NCI-H446 treated with DMSO at 0.1 percent for 48 hours (cell line): ENCODE data around the gene SLC2A3.
"Not testable (repeated sequence)": the region's sequence is repeated elsewhere in the genome, so short reads cannot be mapped to it uniquely, and the experiment has no call there.

Experiments
- DNase-seq: peaks from one replicate; lab custom pipeline; 2025; lab: John Stamatoyannopoulos, UW

The SLC2A3 gene

GRCh38 chr12:7935590-7936581 is at the start of gene SLC2A3:
Gene SLC2A3, minus strand, starts transcription at chr12:7936187. Its CDS starts 153 bp downstream, at chr12:7936034.
- DNase-seq, result no peak

DNA sequence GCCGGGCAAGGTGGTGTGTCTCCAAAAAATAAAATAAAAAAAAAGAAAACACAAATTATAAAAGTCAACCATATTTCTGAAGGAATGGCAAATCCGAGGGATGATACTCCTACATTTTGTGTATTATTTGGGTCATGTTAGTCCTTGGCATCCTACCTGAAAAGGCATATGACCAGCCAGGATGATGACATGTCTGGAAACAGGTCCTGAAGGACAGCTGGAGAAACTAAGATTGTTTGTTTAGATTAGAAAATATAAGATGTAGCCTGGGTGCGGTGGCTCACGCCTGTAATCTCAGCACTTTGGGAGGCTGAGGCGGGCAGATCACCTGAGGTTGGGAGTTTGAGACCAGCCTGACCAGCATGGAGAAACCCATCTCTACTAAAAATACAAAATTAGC is 48.9 kb upstream of the SLC2A3 start:
- DNase-seq, result no peak

DNA sequence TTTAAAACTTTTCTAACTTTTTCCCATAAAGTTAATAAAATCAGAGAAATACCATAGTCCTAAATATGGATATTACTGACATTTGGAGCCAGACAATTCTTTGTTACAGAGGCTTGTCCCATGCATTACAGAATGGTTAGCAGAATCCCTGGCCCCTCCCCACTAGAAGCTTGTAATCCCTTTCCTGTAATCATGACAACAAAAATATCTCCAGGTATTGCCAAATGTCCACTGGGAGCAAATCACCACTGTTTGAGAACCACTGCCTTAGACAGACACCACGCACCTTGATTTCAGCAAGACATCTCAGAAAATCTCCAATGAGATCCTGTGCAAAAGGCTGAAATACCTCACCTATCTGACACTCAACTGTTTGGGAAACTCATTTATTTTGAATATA is 47.5 kb upstream of the SLC2A3 start:
- DNase-seq, result not testable (repeated sequence)

- DNase-seq, result not testable (repeated sequence)
These were observed 47.0 kb upstream of the SLC2A3 start for GRCh38 chr12:7983019-7983418.

DNA sequence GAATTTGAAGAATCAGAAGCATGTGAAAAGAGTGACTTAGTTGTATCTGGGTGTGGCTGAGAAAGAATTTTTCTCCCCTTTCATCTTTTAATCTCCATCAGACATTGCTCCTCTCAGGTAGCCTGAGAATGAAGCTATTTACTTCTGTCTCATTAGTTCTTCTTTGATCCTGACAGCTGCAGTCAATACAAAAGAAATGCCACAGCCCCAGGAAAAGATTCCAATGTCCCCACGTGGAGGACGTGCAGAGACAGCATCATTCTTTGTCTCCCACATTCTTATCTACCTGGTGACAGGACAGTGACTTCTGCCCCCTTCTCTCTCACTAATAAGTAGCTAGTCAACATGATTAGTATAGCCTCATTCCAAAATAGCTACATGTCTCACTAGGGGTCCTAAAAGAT is 46.3 kb upstream of the SLC2A3 start:
- not testable (repeated sequence) for DNase-seq

GRCh38 chr12:7981446-7981845 is 45.5 kb upstream of the SLC2A3 start:
- no peak for DNase-seq

DNA sequence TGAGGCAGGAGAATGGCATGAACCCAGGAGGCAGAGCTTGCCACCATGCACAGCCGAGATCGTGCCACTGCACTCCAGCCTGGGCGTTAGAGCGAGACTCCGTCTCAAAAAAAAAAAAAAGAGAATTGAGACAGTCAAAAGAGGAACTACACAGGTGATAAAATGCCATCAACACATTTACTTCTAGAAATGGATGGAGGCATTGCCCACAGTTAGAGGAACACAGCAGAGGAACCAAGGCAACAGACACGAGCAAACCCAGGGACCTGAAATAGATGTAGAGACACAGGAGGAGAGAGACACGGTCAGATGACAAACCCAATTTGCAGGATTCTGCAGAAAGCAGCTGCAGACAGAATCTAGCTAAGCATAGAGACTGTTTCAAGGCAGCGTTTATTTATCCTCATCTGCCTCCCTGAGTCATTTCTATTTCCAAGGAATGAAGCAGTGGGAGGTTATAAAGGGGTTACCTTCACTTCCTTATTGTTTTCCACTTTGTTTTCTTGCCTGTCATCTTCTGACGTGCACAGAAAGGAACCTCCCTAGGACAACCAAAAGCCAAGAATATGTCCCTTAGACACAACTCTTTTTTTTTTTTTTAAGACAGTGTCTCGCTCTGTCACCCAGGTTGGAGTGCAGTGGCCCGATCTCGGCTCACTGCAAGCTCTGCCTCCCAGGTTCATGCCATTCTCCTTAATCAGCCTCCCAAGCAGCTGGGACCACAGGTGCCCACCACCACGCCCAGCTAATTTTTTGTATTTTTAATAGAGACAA is 41.6 kb upstream of the SLC2A3 start:
- not testable (repeated sequence) for DNase-seq

- DNase-seq, result no peak
These were observed 37.5 kb upstream of the SLC2A3 start for GRCh38 chr12:7973457-7973825.

DNA sequence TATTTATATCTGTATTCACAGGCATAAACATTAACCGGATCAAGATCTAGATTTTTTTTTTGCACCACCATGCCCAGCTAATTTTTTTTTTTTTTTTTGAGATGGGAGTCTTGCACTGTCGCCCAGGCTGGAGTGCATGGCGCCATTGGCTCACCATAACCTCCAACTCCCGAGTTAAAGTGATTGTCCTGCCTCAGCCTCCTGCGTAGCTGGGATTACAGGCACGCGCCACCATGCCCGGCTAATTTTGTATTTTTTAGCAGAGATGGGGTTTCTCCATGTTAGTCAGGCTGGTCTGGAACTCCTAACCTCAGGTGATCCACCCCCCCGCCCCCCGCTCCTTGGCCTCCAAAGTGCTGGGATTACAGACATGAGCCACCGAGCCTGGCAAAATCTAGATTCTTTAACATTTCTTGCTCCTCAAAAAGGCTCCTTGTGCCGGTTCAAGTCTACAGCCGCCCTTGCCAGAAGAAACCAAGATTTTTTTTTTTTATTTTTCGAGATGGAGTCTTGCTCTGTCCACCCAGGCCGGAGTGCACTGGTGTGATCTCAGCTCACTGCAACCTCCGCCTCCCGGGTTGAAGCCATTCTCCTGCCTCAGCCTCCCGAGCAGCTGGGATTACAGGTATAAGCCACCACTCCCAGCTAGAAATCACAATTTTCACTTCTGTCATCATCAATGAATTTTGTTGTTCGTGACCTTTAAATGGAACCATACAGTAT is 36.9 kb upstream of the SLC2A3 start:
- DNase-seq, result no peak

DNA sequence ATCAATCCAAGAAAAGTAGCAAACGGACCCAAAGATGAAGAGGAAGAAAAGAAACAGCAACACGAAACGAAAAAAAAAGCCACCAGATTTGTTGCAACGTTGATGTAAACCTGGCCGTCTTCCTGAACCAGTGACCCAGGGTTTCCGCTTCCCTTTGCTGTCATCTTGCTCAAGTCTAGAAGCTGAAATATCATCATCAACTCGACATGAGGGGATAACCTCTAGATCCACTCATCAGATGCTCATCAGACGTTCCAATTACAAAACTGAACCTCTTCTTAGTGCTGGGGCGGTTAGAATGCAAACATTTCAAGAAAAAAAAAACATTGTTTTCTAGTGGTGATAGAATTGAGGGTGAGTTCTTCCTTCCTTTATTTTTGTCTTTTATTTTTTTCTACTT is 36.3 kb upstream of the SLC2A3 start:
- not testable (repeated sequence) for DNase-seq

DNA sequence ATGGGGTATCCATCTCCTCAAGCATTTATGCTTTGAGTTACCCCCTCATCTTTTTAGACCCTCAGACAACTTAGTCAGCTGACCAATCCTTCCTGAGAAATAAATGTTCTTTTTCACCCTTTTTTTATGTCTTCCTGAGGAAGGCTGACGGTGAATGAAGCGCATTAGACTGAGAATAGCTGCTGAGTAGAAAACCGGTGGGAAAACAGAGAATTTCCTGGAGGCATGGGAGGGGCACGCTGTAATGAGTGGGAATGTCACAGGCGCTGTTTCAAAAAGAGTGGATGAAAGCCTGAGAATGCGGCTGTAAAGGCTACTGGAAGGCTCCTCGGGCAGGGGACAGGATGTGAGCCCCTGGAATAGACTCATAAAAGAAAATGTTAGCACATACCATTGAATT is 35.8 kb upstream of the SLC2A3 start:
- not testable (repeated sequence) for DNase-seq

DNA sequence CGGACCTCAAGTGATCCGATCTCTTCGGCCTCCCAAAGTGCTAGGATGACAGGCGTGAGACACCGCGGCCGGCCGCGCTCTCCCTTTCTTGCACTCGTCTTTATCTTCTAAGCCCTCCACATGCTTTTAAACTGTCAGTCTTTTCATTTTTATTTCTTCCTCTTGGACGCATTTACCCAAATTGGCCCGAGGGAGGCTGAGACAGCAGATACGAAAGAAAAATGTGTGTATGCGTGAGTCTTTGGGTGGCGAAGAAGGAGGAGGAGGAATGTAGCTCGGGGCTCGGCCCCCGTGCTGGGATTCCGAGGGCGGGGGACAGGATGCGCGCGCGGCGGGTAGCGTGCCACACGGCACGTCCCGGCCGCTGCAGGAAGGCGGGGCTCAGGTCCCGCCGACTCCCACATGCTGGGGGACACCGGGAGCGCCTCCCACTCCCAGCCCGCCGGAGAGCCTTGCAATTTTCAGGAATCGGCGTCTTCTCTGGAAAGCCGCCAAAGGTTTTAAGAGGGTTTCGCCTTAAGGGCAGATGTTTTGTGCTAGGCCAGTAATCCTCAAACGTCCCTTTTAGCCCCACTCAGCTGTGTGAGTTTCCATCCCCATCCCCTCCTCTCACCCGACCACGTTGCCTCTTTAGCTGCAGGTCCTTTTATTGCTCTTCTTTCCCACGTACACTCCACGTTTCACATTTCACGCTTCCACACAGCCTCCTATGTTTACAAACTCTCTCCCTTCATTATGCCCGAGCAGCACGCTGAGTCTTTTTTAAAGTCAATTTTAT is 34.7 kb upstream of the SLC2A3 start:
- peak; percentile 36 for DNase-seq

- DNase-seq, result no peak
These were observed 30.6 kb upstream of the SLC2A3 start for GRCh38 chr12:7966563-7966962.

- DNase-seq, result not testable (repeated sequence)
These were observed 28.7 kb upstream of the SLC2A3 start for GRCh38 chr12:7964669-7965068.

GRCh38 chr12:7961395-7962178 is 25.6 kb upstream of the SLC2A3 start:
- no peak for DNase-seq

DNA sequence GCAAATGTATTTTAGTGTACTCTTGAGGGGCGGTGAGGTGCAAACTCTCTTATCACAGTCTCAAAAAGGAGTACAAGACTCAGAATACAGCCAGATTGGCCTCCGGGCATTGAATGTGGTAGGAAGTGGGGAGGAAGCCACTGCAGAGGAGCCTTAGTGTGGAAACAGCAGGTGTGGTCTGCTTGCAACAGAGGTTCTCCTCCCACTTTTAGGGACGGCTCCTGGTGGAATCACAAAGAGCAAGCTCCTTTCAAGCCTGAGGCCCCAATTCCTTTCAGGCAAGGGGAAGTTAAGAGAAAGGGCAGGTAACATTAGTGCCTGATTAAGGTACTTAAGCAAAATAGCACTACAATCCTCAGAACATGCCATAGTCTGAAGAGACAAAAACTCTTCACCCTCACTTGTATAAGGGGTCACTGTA is 23.7 kb upstream of the SLC2A3 start:
- no peak for DNase-seq

DNA sequence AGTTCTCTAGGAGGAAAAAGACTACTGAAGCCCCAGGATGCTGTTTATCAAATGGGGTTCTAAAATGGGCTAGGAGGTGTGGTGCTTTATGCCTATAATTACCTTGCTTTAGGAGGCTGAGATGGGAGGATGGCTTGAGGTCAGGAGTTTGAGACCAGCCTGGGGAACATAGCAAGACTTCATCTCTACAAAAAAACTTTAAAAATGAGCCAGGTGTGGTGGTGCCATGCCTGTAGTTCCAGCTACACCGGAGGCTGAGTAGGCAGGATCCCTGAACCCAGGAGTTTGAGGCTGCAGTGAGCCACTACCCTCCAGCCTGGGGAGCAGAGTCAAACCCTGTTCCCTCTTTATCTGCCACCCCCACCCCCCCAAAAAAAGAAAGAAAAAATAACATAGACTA is 23.3 kb upstream of the SLC2A3 start:
- DNase-seq, result no peak

GRCh38 chr12:7954877-7955276 is 18.9 kb upstream of the SLC2A3 start:
- not testable (repeated sequence) for DNase-seq

DNA sequence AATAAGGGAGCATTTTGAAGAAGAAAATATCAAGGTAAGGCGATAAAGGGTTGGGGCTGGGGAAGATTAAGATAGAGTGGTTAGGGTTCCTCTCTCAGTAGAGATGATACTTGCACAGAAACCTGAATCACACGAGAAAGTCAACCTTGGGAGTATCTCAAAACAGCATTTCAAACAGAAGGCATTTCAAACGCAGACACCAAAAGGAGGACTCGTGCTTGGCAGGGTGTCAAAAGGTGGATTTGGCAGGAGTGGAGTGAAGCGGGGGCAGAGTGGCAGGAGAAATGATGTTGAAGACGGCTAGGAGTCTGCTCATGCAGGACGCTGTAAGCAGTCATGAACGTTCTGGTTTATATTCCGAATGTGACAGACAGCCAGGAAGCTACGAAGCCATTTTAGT is 18.4 kb upstream of the SLC2A3 start:
- not testable (repeated sequence) for DNase-seq

- DNase-seq, result not testable (repeated sequence)
These were observed 17.9 kb upstream of the SLC2A3 start for GRCh38 chr12:7953912-7954311.

GRCh38 chr12:7951671-7952070 is 15.7 kb upstream of the SLC2A3 start:
- DNase-seq, result no peak
